GM12878 (cell line): ENCODE data around the gene PRDM7. TPM values are rescaled to one million over a fixed set of nuclear protein-coding genes. Genes with fewer than 3 reads are reported as not detected.

ENCODE experiments used
- ATAC-seq: fragments of 200-7000 bp; cut with Tn5 transposase; 3 replicates; pipeline ENCODE4 v1.9.1; 2020; ENCODE audit warnings: mild to moderate bottlenecking, moderate library complexity
- BruUV-seq: library from RNA; stranded (reverse); fragments of 400-500 nt; replicated peaks from 2 replicates; lab custom pipeline; 2021; lab: Mats Ljungman, UMichigan
- CTCF ChIA-PET: fragments of 300-600 bp; sonication (Branson Sonifier 250); formaldehyde crosslinking; extraction: SDS; loops from one replicate; lab custom pipeline; 2021; ENCODE audit warnings: inconsistent platforms; lab: Yijun Ruan, JAX
- POLR2A ChIA-PET: fragments of 350-600 bp; formaldehyde crosslinking; extraction: SDS; loops from one replicate; lab custom pipeline; 2021; ENCODE audit warnings: inconsistent platforms; lab: Charles Lee
- RAD21 ChIA-PET: fragments of 300-600 bp; sonication (Branson Sonifier 250); formaldehyde crosslinking; loops from one replicate; lab custom pipeline; 2023; ENCODE audit warnings: antibody characterized with exemption; ENCODE audit not compliant: unreplicated experiment; lab: Charles Lee
- SMC1A ChIA-PET: fragments of 300-600 bp; sonication (Branson Sonifier 250); formaldehyde crosslinking; loops from one replicate; lab custom pipeline; 2023; ENCODE audit not compliant: unreplicated experiment, uncharacterized antibody; lab: Charles Lee
- DNase-seq: peaks from one replicate; pipeline ENCODE4 v3.0.0-alpha.2; 2011; ENCODE audit warnings: low read depth, low spot score
- FAIRE-seq: peaks from 3 replicates; lab custom pipeline; 2011; peaks lifted over from hg19 to GRCh38; lab: Jason Lieb, UNC
- H2AFZ ChIP-seq: 2 replicates; pipeline ENCODE4 v1.6.0; 2011; ENCODE audit warnings: low read depth, low read length, control low read depth; ENCODE audit not compliant: control insufficient read depth
- H3K27ac ChIP-seq: 2 replicates; pipeline ENCODE4 v1.5.1; 2011; ENCODE audit warnings: control low read depth; ENCODE audit not compliant: control insufficient read depth, insufficient read depth
- H3K27me3 ChIP-seq, 2 experiments: replicated peaks in 1 of 2; 2 replicates each; pipeline versions ENCODE4 v1.6.0 to v1.6.1; 2011; ENCODE audit warnings: low read length in 1 of 2; ENCODE audit not compliant: control insufficient read depth in 2 of 2, insufficient read depth in 2 of 2
- H3K36me3 ChIP-seq, 2 experiments: 2 replicates each; pipeline ENCODE4 v1.5.1; 2011; ENCODE audit warnings: low read length in 1 of 2; ENCODE audit not compliant: control insufficient read depth in 2 of 2, insufficient read depth in 2 of 2
- H3K4me1 ChIP-seq: 2 replicates; pipeline ENCODE4 v1.6.1; 2011; ENCODE audit warnings: mild to moderate bottlenecking, low read length, moderate library complexity, mixed read lengths; ENCODE audit not compliant: control insufficient read depth, insufficient read depth
- H3K4me2 ChIP-seq: 2 replicates; pipeline ENCODE4 v1.6.0; 2011; ENCODE audit warnings: control low read depth; ENCODE audit not compliant: control insufficient read depth, insufficient read depth
- H3K4me3 ChIP-seq: fragments of 200-600 bp; sonication (generic); 2 replicates; pipeline ENCODE4 v1.5.1; 2016
- H3K79me2 ChIP-seq: 2 replicates; pipeline ENCODE4 v1.6.0; 2011; ENCODE audit warnings: low read length; ENCODE audit not compliant: control insufficient read depth, insufficient read depth
- H3K9ac ChIP-seq: 2 replicates; pipeline ENCODE4 v1.8.0; 2011; ENCODE audit warnings: low read length, control low read depth, mixed read lengths; ENCODE audit not compliant: control insufficient read depth, insufficient read depth
- H3K9me3 ChIP-seq: replicated peaks from 3 replicates; pipeline ENCODE4 v1.5.1; 2011; ENCODE audit warnings: mild to moderate bottlenecking, low read length; ENCODE audit not compliant: control insufficient read depth, insufficient read depth
- H4K20me1 ChIP-seq: 2 replicates; pipeline ENCODE4 v1.6.0; 2011; ENCODE audit not compliant: control insufficient read depth, insufficient read depth
- ASH2L ChIP-seq: fragments of 300-600, 200-600 bp; sonication (generic); IDR thresholded peaks from 2 replicates; pipeline ENCODE4 v1.6.1; 2017; ENCODE audit warnings: low read depth, mild to moderate bottlenecking, borderline replicate concordance
- BMI1 ChIP-seq: fragments of 450-650 bp; IDR thresholded peaks from 2 replicates; pipeline ENCODE4 v1.6.1; 2016; ENCODE audit warnings: mild to moderate bottlenecking, moderate library complexity, borderline replicate concordance
- CBFB ChIP-seq: IDR thresholded peaks from 2 replicates; pipeline ENCODE4 v1.6.1; 2016; ENCODE audit warnings: antibody characterized with exemption, low read depth
- CEBPB ChIP-seq, 2 experiments: fragments of 150-350 bp in 1 of 2; IDR thresholded peaks; 2 replicates each; pipeline ENCODE4 v1.6.1; 2012 to 2014; ENCODE audit warnings: low read depth in 2 of 2, low read length in 2 of 2, borderline replicate concordance in 1 of 2, inconsistent platforms in 1 of 2
- E2F4 ChIP-seq: IDR thresholded peaks from 2 replicates; pipeline ENCODE4 v1.6.1; 2012; ENCODE audit warnings: low read depth, low read length, improper control_type of control experiment
- ETV6 ChIP-seq, 2 experiments: fragments of 450-650 bp in 1 of 2; IDR thresholded peaks in 1 of 2; conservative IDR thresholded peaks in 1 of 2; 2 replicates each; pipeline ENCODE4 v1.6.1; 2014; ENCODE audit warnings: antibody characterized with exemption in 1 of 2, borderline replicate concordance in 1 of 2, low read depth in 1 of 2, mild to moderate bottlenecking in 1 of 2, moderate library complexity in 1 of 2
- GABPA ChIP-seq: IDR thresholded peaks from 2 replicates; pipeline ENCODE4 v1.6.1; 2014; ENCODE audit warnings: antibody characterized with exemption, low read depth, mild to moderate bottlenecking, inconsistent platforms
- GATAD2B ChIP-seq: fragments of 450-650 bp; conservative IDR thresholded peaks from 2 replicates; pipeline ENCODE4 v1.6.1; 2017; ENCODE audit warnings: low read depth, mild to moderate bottlenecking, moderate library complexity
- IRF4 ChIP-seq: IDR thresholded peaks from 2 replicates; pipeline ENCODE4 v1.6.1; 2011; ENCODE audit warnings: low read depth, low read length
- MYC ChIP-seq: IDR thresholded peaks from 2 replicates; pipeline ENCODE4 v1.6.1; 2011; ENCODE audit warnings: mild to moderate bottlenecking, low read length, moderate library complexity, inconsistent platforms; ENCODE audit not compliant: insufficient read depth, insufficient replicate concordance, insufficient read length, severe bottlenecking
- NFXL1 ChIP-seq: fragments of 450-650 bp; IDR thresholded peaks from 2 replicates; pipeline ENCODE4 v1.6.1; 2017; ENCODE audit warnings: antibody characterized with exemption, mild to moderate bottlenecking, borderline replicate concordance
- NFYB ChIP-seq: IDR thresholded peaks from 2 replicates; pipeline ENCODE4 v1.6.1; 2011; ENCODE audit warnings: low read depth, mild to moderate bottlenecking, low read length, improper control_type of control experiment, moderate library complexity; ENCODE audit not compliant: insufficient read depth
- RUNX3 ChIP-seq: IDR thresholded peaks from 2 replicates; pipeline ENCODE4 v1.6.1; 2012; ENCODE audit warnings: low read length, inconsistent platforms
- STAT1 ChIP-seq: fragments of 450-650 bp; conservative IDR thresholded peaks from 2 replicates; pipeline ENCODE4 v1.6.1; 2014; ENCODE audit warnings: antibody characterized with exemption, mild to moderate bottlenecking
- STAT3 ChIP-seq: IDR thresholded peaks from 2 replicates; pipeline ENCODE4 v1.6.1; 2011; ENCODE audit warnings: low read depth, low read length, improper control_type of control experiment
- TAF1 ChIP-seq: IDR thresholded peaks from 2 replicates; pipeline ENCODE4 v1.6.1; 2011; ENCODE audit warnings: mild to moderate bottlenecking, low read depth, low read length, borderline replicate concordance
- ZZZ3 ChIP-seq: IDR thresholded peaks from 2 replicates; pipeline ENCODE4 v1.6.1; 2011; ENCODE audit warnings: low read depth; ENCODE audit not compliant: control insufficient read depth, insufficient read length
- WGBS: methylation state at CpG from one replicate; pipeline ENCODE4 v1.1.6; 2016; ENCODE audit warnings: low lambda C conversion rate; ENCODE audit not compliant: insufficient replicate concordance, insufficient coverage; ENCODE audit errors: missing lambda C conversion rate; 5-methylcytosine and 5-hydroxymethylcytosine counted together
- in situ Hi-C: fragments of 300-500 bp; cut with MboI; formaldehyde crosslinking; loops from 9 replicates; pipeline ENCODE4 v1.14.3; 2018; ENCODE audit warnings: mixed read lengths
- intact Hi-C: fragments of 100-400 bp; cut with micrococcal nuclease; formaldehyde crosslinking; loops from one replicate; pipeline ENCODE4 v1.14.2; 2022; ENCODE audit not compliant: unreplicated experiment
- polyA plus RNA-seq, 11 experiments: library from polyadenylated mRNA; depleted of rRNA in 4 of 11; unstranded in 6 of 11; stranded (reverse) in 5 of 11; fragments of >200 nt; fragmentation: Nextera tagmentation in 4 of 11; fragmentation: Illumina TruSeq in 1 of 11; extraction: Ambion mirVana in 4 of 11; extraction: Trizol in 1 of 11; gene quantifications; 1 replicate in 1 of 11; 2 replicates in 10 of 11; pipeline versions ENCODE4 v1.2.1 to v1.2.3, GENCODE V29; 2011 to 2016; ENCODE audit warnings: inconsistent platforms in 2 of 11, missing spikeins in 2 of 11, low read depth in 1 of 11
- total RNA-seq, 4 experiments: library from RNA; depleted of rRNA in 3 of 4; stranded (reverse); fragments of >200 nt in 3 of 4; fragmentation: Illumina TruSeq in 1 of 4; extraction: Trizol in 1 of 4; gene quantifications; 2 replicates each; pipeline versions ENCODE4 v1.2.1 to v1.2.3, GENCODE V29; 2013 to 2021

Gene PRDM7
- total and polyA plus RNA-seq, 10 of the 15 experiments (the other 5 are each of a cell fraction or from before 2014, with no cell fraction given): not detected

DNA sequence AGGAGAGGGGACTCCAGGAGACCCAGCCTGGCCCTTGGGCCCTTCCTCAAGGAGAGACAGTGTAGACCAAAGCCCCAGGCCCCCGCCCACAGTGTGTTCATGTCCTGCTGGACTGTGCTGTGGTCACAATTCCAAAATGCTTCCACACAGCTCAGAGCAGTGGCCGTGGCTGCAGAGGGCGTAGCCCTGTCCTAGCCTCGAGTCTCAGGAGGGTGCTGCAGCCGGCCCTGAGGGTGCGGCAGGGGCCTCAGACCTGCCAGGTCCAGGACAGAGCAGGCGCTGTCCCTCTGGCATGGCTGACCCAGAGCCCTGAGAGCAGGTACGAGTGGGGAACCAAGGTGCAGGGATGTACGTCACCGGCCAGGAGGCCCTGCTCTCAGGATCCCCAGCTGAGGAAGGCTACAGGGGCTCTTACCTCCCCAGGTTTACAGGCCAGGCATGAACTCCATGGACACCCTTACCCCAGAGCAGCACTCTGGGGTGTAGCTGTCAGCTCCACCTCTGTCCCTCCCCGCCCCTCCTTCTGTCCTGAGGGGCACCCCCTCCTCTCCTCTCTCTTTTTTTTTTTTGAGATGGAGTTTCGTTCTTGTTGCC is 65.1 kb downstream of the PRDM7 start:
- CTCF ChIA-PET: no interaction called here
- intact Hi-C loops: no loop called here
- H2AFZ ChIP-seq: no peak overlapping the region
- in situ Hi-C loops: no loop called here
- no peak overlapping the region for H3K4me2 ChIP-seq
- no TSS peak for BruUV-seq
- H3K9me3 ChIP-seq: no peaks in the 10 kb centered on the region
- no peaks in the 10 kb centered on the region for H3K36me3 ChIP-seq
- no peak for ATAC-seq
- TF ChIP-seq GABPA: no peak
- no peak for TF ChIP-seq ASH2L
- no peak for TF ChIP-seq STAT1
- TF ChIP-seq ZZZ3: no peak
- TF ChIP-seq STAT3: no peak
- no peak for TF ChIP-seq BMI1
- H4K20me1 ChIP-seq: no peaks in the 10 kb centered on the region
- H3K79me2 ChIP-seq: no peaks in the 10 kb centered on the region
- no peak for DNase-seq
- no peak overlapping the region for H3K9ac ChIP-seq
- H3K4me1 ChIP-seq: peaks cover 9% of the 10 kb centered on the region
- FAIRE-seq: no peak
- H3K27ac ChIP-seq: no peak overlapping the region
- no peaks in the 10 kb centered on the region for H3K27me3 ChIP-seq
- RAD21 ChIA-PET: no interaction called here
- H3K4me3 ChIP-seq: no peak overlapping the region
- POLR2A ChIA-PET: interaction anchor here (0.6 kb wide), 1 partner anchor 139 kb away, joined by 3 read pairs; the partner anchor contains the start of gene TCF25
- SMC1A ChIA-PET: no interaction called here
- WGBS: 57% methylated on average over 12 of the region's 12 CpGs

GRCh38 chr16:90011508-90011819 is 65.7 kb downstream of the PRDM7 start:
- Histone ChIP-seq H4K20me1 (no peaks in the 10 kb centered on the region), H3K4me3 (no peak overlapping the region), H3K79me2 (no peaks in the 10 kb centered on the region), H3K36me3 (no peaks in the 10 kb centered on the region), H3K27ac (no peak overlapping the region), H3K27me3 (no peaks in the 10 kb centered on the region), H3K4me1 (peaks cover 9% of the 10 kb centered on the region), H2AFZ (no peak overlapping the region), H3K9me3 (no peaks in the 10 kb centered on the region), H3K9ac (no peak overlapping the region), H3K4me2 (no peak overlapping the region)
- WGBS: 40% methylated on average over 11 of the region's 11 CpGs
- FAIRE-seq (no peak), DNase-seq (no peak), ATAC-seq (no peak)
- intact Hi-C loops (no loop called here), in situ Hi-C loops (no loop called here)
- ChIA-PET CTCF (interaction anchor here (1.1 kb wide), 1 partner anchor 9 kb away, joined by 3 read pairs; no protein-coding TSS in a partner anchor), POLR2A (no interaction called here), RAD21 (no interaction called here), SMC1A (no interaction called here)
- BruUV-seq: no TSS peak
- TF ChIP-seq RUNX3: no peak
- TF ChIP-seq E2F4: no peak
- TF ChIP-seq IRF4: no peak
- no peak for TF ChIP-seq GATAD2B
- no peak for TF ChIP-seq NFYB
- no peak for TF ChIP-seq MYC
- no peak for TF ChIP-seq CEBPB (IDR thresholded peaks at IDR 0.05; ENCODE audit: borderline replicate concordance in 1 of 2, low read depth in 2 of 2, low read length in 2 of 2)
- no peak for TF ChIP-seq CBFB
- TF ChIP-seq GABPA: no peak
- TF ChIP-seq STAT1: no peak
- TF ChIP-seq NFXL1: no peak
- no peak for TF ChIP-seq ETV6 (conservative IDR thresholded peaks at IDR 0.05 in 1 of 2, IDR thresholded peaks at IDR 0.05 in 1 of 2; ENCODE audit: borderline replicate concordance in 1 of 2, low read depth in 1 of 2)
- TF ChIP-seq TAF1: no peak
